GF-D8 (cell line): ENCODE results near the gene ZFP69.

Experiments
- DNase-seq: peaks from one replicate; lab custom pipeline; 2025; lab: John Stamatoyannopoulos, UW

ZFP69 gene

GRCh38 chr1:40508375-40509341 is 31.6 kb downstream of the ZFP69 start, which contains the start of gene EXO5:
Gene EXO5, plus strand, starts transcription at chr1:40508767. Its CDS starts 5,778 bp downstream, at chr1:40514545.
- peak; percentile 61 for DNase-seq

- DNase-seq: peak; percentile 17
Observed at GRCh38 chr1:40519517-40519916, 42.4 kb downstream of the ZFP69 start.

- DNase-seq: peak; percentile 43
Observed at GRCh38 chr1:40530735-40531380, 53.8 kb downstream of the ZFP69 start.

- peak; percentile 94 for DNase-seq
Observed at GRCh38 chr1:40531381-40532061, 54.4 kb downstream of the ZFP69 start, which contains the start of gene ZNF684. Gene ZNF684, plus strand, starts transcription at chr1:40531637. Its CDS starts 1,530 bp downstream, at chr1:40533167.

- no peak for DNase-seq
Observed at GRCh38 chr1:40532062-40532389, 54.9 kb downstream of the ZFP69 start.

GRCh38 chr1:40532844-40533424 is 55.8 kb downstream of the ZFP69 start:
- DNase-seq: peak; percentile 50

GRCh38 chr1:40534589-40534988 is 57.5 kb downstream of the ZFP69 start:
- no peak for DNase-seq

GRCh38 chr1:40535732-40536131 is 58.6 kb downstream of the ZFP69 start:
- DNase-seq: no peak

GRCh38 chr1:40539338-40539737 is 62.2 kb downstream of the ZFP69 start:
- DNase-seq: no peak
